SK-N-MC (cell line): ENCODE results near the gene FHIT.

Experiments used
- DNase-seq: peaks from one replicate; pipeline ENCODE4 v3.0.0-alpha.2; 2011; ENCODE audit warnings: low read depth, low spot score
- H3K27ac ChIP-seq: fragments of 200-600 bp; sonication (generic); 2 replicates; pipeline ENCODE4 v1.5.1; 2016; ENCODE audit warnings: mixed run types
- H3K36me3 ChIP-seq: fragments of 200-600 bp; sonication (generic); 2 replicates; pipeline ENCODE4 v1.6.1; 2017; ENCODE audit warnings: antibody characterized with exemption, low read length, mixed read lengths; ENCODE audit not compliant: insufficient read depth
- H3K4me3 ChIP-seq: fragments of 200-600 bp; sonication (generic); 2 replicates; pipeline ENCODE4 v1.5.1; 2016
- H3K9ac ChIP-seq: fragments of 200-600 bp; sonication (generic); 2 replicates; pipeline ENCODE4 v1.8.0; 2017; ENCODE audit warnings: mixed run types, mixed read lengths; ENCODE audit not compliant: insufficient read length
- H3K9me3 ChIP-seq: fragments of 200-600 bp; sonication (generic); 2 replicates; pipeline ENCODE4 v1.6.1; 2017; ENCODE audit warnings: low read depth, mild to moderate bottlenecking, antibody characterized with exemption, low read length, moderate library complexity, mixed read lengths
- EZH2 ChIP-seq: fragments of 200-600 bp; sonication (generic); IDR thresholded peaks from one replicate; pipeline ENCODE4 v1.6.1; 2017; ENCODE audit warnings: antibody characterized with exemption
- FOXP2 ChIP-seq: optimal IDR thresholded peaks from 2 replicates; pipeline ENCODE3; 2011; ENCODE audit warnings: mild to moderate bottlenecking, moderate library complexity; ENCODE audit not compliant: insufficient read depth; ENCODE audit errors: extremely low read length, control extremely low read depth
- POLR2AphosphoS5 ChIP-seq: IDR thresholded peaks from 2 replicates; pipeline ENCODE4 v1.6.1; 2012; ENCODE audit warnings: mild to moderate bottlenecking, low read depth, low read length, borderline replicate concordance

The FHIT gene

GRCh38 chr3:60319179-60319858, 931.9 kb downstream of the FHIT start:
- no peak overlapping the region for H3K4me3 ChIP-seq
- no peak overlapping the region for H3K27ac ChIP-seq
- TF ChIP-seq FOXP2, result no peak
- no peak for TF ChIP-seq EZH2
- TF ChIP-seq POLR2AphosphoS5, result no peak
- no peak for DNase-seq
- no peaks in the 10 kb centered on the region for H3K36me3 ChIP-seq
- H3K9me3 ChIP-seq, result no peaks in the 10 kb centered on the region
- no peak overlapping the region for H3K9ac ChIP-seq

GRCh38 chr3:60316121-60316797, 935.0 kb downstream of the FHIT start:
- Histone ChIP-seq H3K36me3 (no peaks in the 10 kb centered on the region), H3K27ac (peak overlapping the region; percentile 78; the same call in 1 of the 2 replicates), H3K4me3 (peak overlapping the region; percentile 30; the same call in 1 of the 2 replicates), H3K9ac (no peak overlapping the region), H3K9me3 (no peaks in the 10 kb centered on the region)
- TF ChIP-seq POLR2AphosphoS5, result no peak
- no peak for TF ChIP-seq FOXP2
- no peak for TF ChIP-seq EZH2
- no peak for DNase-seq

- no peak overlapping the region for H3K4me3 ChIP-seq
- no peak overlapping the region for H3K9ac ChIP-seq
- TF ChIP-seq POLR2AphosphoS5 (no peak), EZH2 (no peak), FOXP2 (no peak)
- no peaks in the 10 kb centered on the region for H3K36me3 ChIP-seq
- no peak overlapping the region for H3K27ac ChIP-seq
- no peaks in the 10 kb centered on the region for H3K9me3 ChIP-seq
- no peak for DNase-seq
Observed at GRCh38 chr3:60313951-60314461, 937.2 kb downstream of the FHIT start.

- Histone ChIP-seq H3K36me3 (no peaks in the 10 kb centered on the region), H3K9ac (no peak overlapping the region), H3K9me3 (no peaks in the 10 kb centered on the region), H3K4me3 (no peak overlapping the region), H3K27ac (no peak overlapping the region)
- TF ChIP-seq FOXP2 (no peak), POLR2AphosphoS5 (no peak), EZH2 (no peak)
- DNase-seq, result no peak
Observed at GRCh38 chr3:60313231-60313798, 937.9 kb downstream of the FHIT start.

- no peak for DNase-seq
- H3K9me3 ChIP-seq, result no peaks in the 10 kb centered on the region
- no peaks in the 10 kb centered on the region for H3K36me3 ChIP-seq
- H3K4me3 ChIP-seq, result no peak overlapping the region
- no peak for TF ChIP-seq POLR2AphosphoS5
- no peak for TF ChIP-seq FOXP2
- no peak for TF ChIP-seq EZH2
- no peak overlapping the region for H3K9ac ChIP-seq
- no peak overlapping the region for H3K27ac ChIP-seq
Observed at GRCh38 chr3:60309539-60310268, 941.5 kb downstream of the FHIT start.

GRCh38 chr3:60308808-60309207, 942.4 kb downstream of the FHIT start:
- no peak for DNase-seq
- Histone ChIP-seq H3K36me3 (no peaks in the 10 kb centered on the region), H3K9me3 (no peaks in the 10 kb centered on the region), H3K4me3 (no peak overlapping the region), H3K27ac (no peak overlapping the region), H3K9ac (no peak overlapping the region)
- no peak for TF ChIP-seq EZH2
- no peak for TF ChIP-seq POLR2AphosphoS5
- TF ChIP-seq FOXP2, result no peak

GRCh38 chr3:60307562-60308199, 943.6 kb downstream of the FHIT start:
- no peak for TF ChIP-seq EZH2
- no peak for TF ChIP-seq FOXP2
- no peak for TF ChIP-seq POLR2AphosphoS5
- DNase-seq, result no peak
- H3K27ac ChIP-seq, result no peak overlapping the region
- no peak overlapping the region for H3K4me3 ChIP-seq
- no peaks in the 10 kb centered on the region for H3K9me3 ChIP-seq
- H3K9ac ChIP-seq, result no peak overlapping the region
- no peaks in the 10 kb centered on the region for H3K36me3 ChIP-seq
